ENCODE data around the gene KRT6A.

DNA sequence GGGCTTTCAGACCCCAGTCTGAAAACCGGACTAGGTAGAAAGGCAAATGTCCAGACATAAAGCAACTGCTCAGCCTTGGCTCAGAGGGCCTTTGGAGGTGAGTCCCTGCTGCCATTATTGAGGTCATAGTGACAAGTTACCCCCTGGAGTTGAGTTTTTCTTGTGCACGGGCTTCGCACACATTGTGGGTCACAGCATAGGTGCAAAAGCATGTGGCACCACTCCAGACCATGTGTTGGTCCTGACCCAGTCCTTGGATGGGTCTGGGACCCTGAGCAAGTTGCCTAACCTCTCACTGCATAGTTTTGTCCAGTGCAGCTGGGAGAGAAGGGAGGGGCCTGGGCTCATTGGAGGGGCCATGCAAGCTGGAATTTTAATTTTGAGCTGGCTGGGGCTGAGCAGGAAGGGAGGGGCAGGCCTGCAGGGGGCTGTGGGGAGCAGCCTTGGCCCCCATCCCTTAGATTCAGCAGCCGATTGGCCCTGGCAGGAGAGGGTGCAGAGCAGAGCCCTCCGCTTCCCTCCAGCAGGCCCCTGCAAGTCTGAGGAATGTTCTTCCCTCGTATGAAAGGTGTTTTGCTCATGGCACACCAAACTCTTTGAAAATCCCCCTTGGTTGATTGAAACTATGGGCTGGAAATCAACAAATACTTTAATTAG lies 31.3 kb upstream of the KRT6A start:
- no peak for TF ChIP-seq EZH2 (IDR thresholded peaks at IDR 0.05; ENCODE audit: borderline replicate concordance, low read depth, low read length, severe bottlenecking)
- no peak for TF ChIP-seq CTCF (IDR thresholded peaks at IDR 0.05; ENCODE audit: borderline replicate concordance, extremely low read depth, low read length, poor library complexity, severe bottlenecking)

Data from DND-41 (cell line).